ENCODE data around the gene CSTPP1.
"Not testable (repeated sequence)": the region's sequence is repeated elsewhere in the genome, so short reads cannot be mapped to it uniquely, and the experiment has no call there.

The CSTPP1 gene

GRCh38 chr11:46961041-46961440, 24.5 kb downstream of the CSTPP1 start:
- no peak for FAIRE-seq

- not testable (repeated sequence) for FAIRE-seq
Measured at GRCh38 chr11:46961886-46962285, 25.3 kb downstream of the CSTPP1 start.

GRCh38 chr11:46963844-46964243, 27.3 kb downstream of the CSTPP1 start:
- no peak for FAIRE-seq

- no peak for FAIRE-seq
Measured at GRCh38 chr11:46966773-46967172, 30.2 kb downstream of the CSTPP1 start.

GRCh38 chr11:46967962-46968361, 31.4 kb downstream of the CSTPP1 start:
- FAIRE-seq = no peak

- no peak for FAIRE-seq
Measured at GRCh38 chr11:46969379-46969778, 32.8 kb downstream of the CSTPP1 start.

- FAIRE-seq = no peak
Measured at GRCh38 chr11:46970913-46971625, 34.5 kb downstream of the CSTPP1 start.

GRCh38 chr11:46972343-46972742, 35.8 kb downstream of the CSTPP1 start:
- no peak for FAIRE-seq

GRCh38 chr11:46972821-46973220, 36.3 kb downstream of the CSTPP1 start:
- no peak for FAIRE-seq

- no peak for FAIRE-seq
Measured at GRCh38 chr11:46976182-46976854, 39.8 kb downstream of the CSTPP1 start.

GRCh38 chr11:46977038-46977813, 40.7 kb downstream of the CSTPP1 start:
- no peak for FAIRE-seq

- FAIRE-seq = no peak
Measured at GRCh38 chr11:46978005-46978491, 41.5 kb downstream of the CSTPP1 start.

GRCh38 chr11:46979358-46979757, 42.8 kb downstream of the CSTPP1 start:
- no peak for FAIRE-seq

- peak; percentile 61 for FAIRE-seq
Measured at GRCh38 chr11:46981436-46981835, 44.9 kb downstream of the CSTPP1 start.

GRCh38 chr11:46982797-46983452, 46.4 kb downstream of the CSTPP1 start:
- no peak for FAIRE-seq

GRCh38 chr11:46983598-46983997, 47.0 kb downstream of the CSTPP1 start:
- FAIRE-seq = no peak

- no peak for FAIRE-seq
Measured at GRCh38 chr11:46984548-46984947, 48.0 kb downstream of the CSTPP1 start.

GRCh38 chr11:46984987-46985386, 48.4 kb downstream of the CSTPP1 start:
- FAIRE-seq = no peak

- no peak for FAIRE-seq
Measured at GRCh38 chr11:46987183-46987582, 50.6 kb downstream of the CSTPP1 start.

GRCh38 chr11:46989810-46990487, 53.4 kb downstream of the CSTPP1 start:
- not testable (repeated sequence) for FAIRE-seq

GRCh38 chr11:46991391-46991790, 54.8 kb downstream of the CSTPP1 start:
- FAIRE-seq = no peak

GRCh38 chr11:46992386-46992785, 55.8 kb downstream of the CSTPP1 start:
- not testable (repeated sequence) for FAIRE-seq

Measured in A204.1 (cell line).